ENCODE measurements around the gene C5orf15. TPM values are rescaled to one million over a fixed set of nuclear protein-coding genes. Genes with fewer than 3 reads are reported as not detected.

Gene C5orf15
- polyA plus RNA-seq, 1 donor (not counting 4 experiments of a cell fraction or from before 2014, with no cell fraction given): 86.9 TPM

GRCh38 chr5:133933169-133933509 lies 35.3 kb downstream of the C5orf15 start:
- dilution Hi-C loops (cut with MboI; ENCODE audit: extremely low pct_ligation_motif_present, low sequenced_read_pairs): no loop called here
- FAIRE-seq: no peak
- H3K27ac ChIP-seq (ENCODE audit: control insufficient read depth, insufficient read depth, low read length): no peak overlapping the region

DNA sequence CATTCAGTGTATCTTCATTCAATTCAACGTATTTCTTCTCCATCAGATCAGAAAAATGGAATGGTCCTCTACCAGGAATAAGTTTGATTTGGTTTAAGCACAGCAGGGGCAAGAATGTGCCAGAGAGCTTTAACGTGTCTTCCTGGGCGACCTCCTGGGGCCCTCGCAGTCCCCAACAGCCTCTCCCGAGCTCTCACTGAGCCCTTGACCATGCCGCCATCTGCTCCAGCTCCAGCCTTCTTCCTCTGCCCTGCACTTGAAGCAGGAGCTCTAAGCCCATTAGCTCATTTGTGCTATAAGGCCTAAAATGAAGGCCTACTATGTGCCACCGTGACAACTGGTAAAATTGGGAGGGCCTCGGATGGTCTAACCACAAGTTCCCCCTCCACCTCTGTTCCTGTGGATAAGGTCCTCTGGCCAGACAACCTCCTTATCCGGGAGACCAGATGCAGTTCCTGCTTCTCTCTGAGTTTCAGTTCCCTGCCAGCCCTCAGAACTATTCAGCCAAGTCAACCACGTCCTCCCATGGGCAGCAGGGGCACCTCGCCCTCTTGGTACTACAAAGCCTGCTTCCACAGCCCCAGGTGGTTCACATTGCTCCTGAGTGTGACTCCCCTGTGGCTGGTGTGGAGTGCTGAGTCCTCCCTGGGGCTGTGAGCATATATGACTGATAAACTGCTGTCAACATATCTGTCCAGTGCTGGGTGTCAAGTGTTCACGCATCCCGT lies 35.8 kb downstream of the C5orf15 start:
- no peak overlapping the region for H2AFZ ChIP-seq (ENCODE audit: control insufficient read depth, low read length)
- FAIRE-seq (no peak), DNase-seq (ENCODE audit: low read depth, low spot score) (no peak)
- H4K20me1 ChIP-seq (ENCODE audit: control insufficient read depth, extremely low read depth, insufficient read depth, low read length): no peaks in the 10 kb centered on the region
- H3K27ac ChIP-seq (ENCODE audit: control insufficient read depth, insufficient read depth, low read length): no peak overlapping the region
- no peak overlapping the region for H3K4me2 ChIP-seq (ENCODE audit: control insufficient read depth, extremely low read depth, insufficient read depth, low read depth, low read length)
- H3K79me2 ChIP-seq (ENCODE audit: control insufficient read depth, insufficient read depth, low read length): no peaks in the 10 kb centered on the region
- no peak for TF ChIP-seq EZH2 (IDR thresholded peaks at IDR 0.05; ENCODE audit: low read length)
- TF ChIP-seq CTCF (optimal IDR thresholded peaks at IDR 0.05 in 1 of 3, IDR thresholded peaks at IDR 0.05 in 1 of 3, conservative IDR thresholded peaks at IDR 0.05 in 1 of 3; ENCODE audit: extremely low read depth in 1 of 3, insufficient read depth in 2 of 3, low read length in 3 of 3): no peak
- no peaks in the 10 kb centered on the region for H3K9me3 ChIP-seq (ENCODE audit: control insufficient read depth, low read depth, low read length)
- no peaks in the 10 kb centered on the region for H3K36me3 ChIP-seq (ENCODE audit: control insufficient read depth in 2 of 2, extremely low read depth in 1 of 2, insufficient read depth in 2 of 2, low read length in 2 of 2)
- H3K9ac ChIP-seq (ENCODE audit: control insufficient read depth, extremely low read depth, insufficient read depth, low read length): no peak overlapping the region
- no peak overlapping the region for H3K4me3 ChIP-seq (ENCODE audit: control insufficient read depth in 2 of 3, extremely low read depth in 1 of 3, insufficient read depth in 2 of 3, low read depth in 1 of 3, low read length in 3 of 3)
- H3K4me1 ChIP-seq (ENCODE audit: control insufficient read depth, extremely low read depth, insufficient read depth, low read length): no peaks in the 10 kb centered on the region
- dilution Hi-C loops (cut with MboI; ENCODE audit: extremely low pct_ligation_motif_present, low sequenced_read_pairs): no loop called here
- H3K27me3 ChIP-seq (ENCODE audit: control insufficient read depth, extremely low read depth, insufficient read depth, low read length): peaks cover 6% of the 10 kb centered on the region
- no peaks in the 10 kb centered on the region for H3K9me1 ChIP-seq (ENCODE audit: control insufficient read depth, extremely low read depth, insufficient read depth, low read length)

More at GRCh38 chr5:133933169-133933509, 35.3 kb downstream of the C5orf15 start:
- no peaks in the 10 kb centered on the region for H3K9me1 ChIP-seq (ENCODE audit: control insufficient read depth, extremely low read depth, insufficient read depth, low read length)
- DNase-seq (ENCODE audit: low read depth, low spot score): no peak
- no peak overlapping the region for H3K4me2 ChIP-seq (ENCODE audit: control insufficient read depth, extremely low read depth, insufficient read depth, low read depth, low read length)
- H3K27me3 ChIP-seq (ENCODE audit: control insufficient read depth, extremely low read depth, insufficient read depth, low read length): peaks cover 6% of the 10 kb centered on the region
- H3K9me3 ChIP-seq (ENCODE audit: control insufficient read depth, low read depth, low read length): no peaks in the 10 kb centered on the region
- H4K20me1 ChIP-seq (ENCODE audit: control insufficient read depth, extremely low read depth, insufficient read depth, low read length): no peaks in the 10 kb centered on the region
- H2AFZ ChIP-seq (ENCODE audit: control insufficient read depth, low read length): no peak overlapping the region
- no peaks in the 10 kb centered on the region for H3K36me3 ChIP-seq (ENCODE audit: control insufficient read depth in 2 of 2, extremely low read depth in 1 of 2, insufficient read depth in 2 of 2, low read length in 2 of 2)
- no peak for TF ChIP-seq EZH2 (IDR thresholded peaks at IDR 0.05; ENCODE audit: low read length)
- TF ChIP-seq CTCF (optimal IDR thresholded peaks at IDR 0.05 in 1 of 3, IDR thresholded peaks at IDR 0.05 in 1 of 3, conservative IDR thresholded peaks at IDR 0.05 in 1 of 3; ENCODE audit: extremely low read depth in 1 of 3, insufficient read depth in 2 of 3, low read length in 3 of 3): no peak
- no peaks in the 10 kb centered on the region for H3K79me2 ChIP-seq (ENCODE audit: control insufficient read depth, insufficient read depth, low read length)
- H3K4me1 ChIP-seq (ENCODE audit: control insufficient read depth, extremely low read depth, insufficient read depth, low read length): no peaks in the 10 kb centered on the region
- no peak overlapping the region for H3K4me3 ChIP-seq (ENCODE audit: control insufficient read depth in 2 of 3, extremely low read depth in 1 of 3, insufficient read depth in 2 of 3, low read depth in 1 of 3, low read length in 3 of 3)
- no peak overlapping the region for H3K9ac ChIP-seq (ENCODE audit: control insufficient read depth, extremely low read depth, insufficient read depth, low read length)
